Measurements from ENCODE around the gene FXYD7. TPM values are rescaled to one million over a fixed set of nuclear protein-coding genes. Genes with fewer than 3 reads are reported as not detected.
A peak's percentile ranks its signal among the peaks of the same experiment; 100 is the strongest.

FXYD7 gene
- total and polyA plus RNA-seq, 9 of the 15 experiments (the other 6 are each of a cell fraction or from before 2014, with no cell fraction given), result 0.10 to 0.80 (median 0.31) TPM; not detected in 3

- TF ChIP-seq GABPA (tag; conservative IDR thresholded peaks at IDR 0.05; ENCODE audit: low read depth), result 0 out of 2 replicates have a peak, but pooled peaks have one; percentile 10
Measured at GRCh38 chr19:35142606-35143230, 337 bp upstream of the FXYD7 start (continued).

GRCh38 chr19:35143818-35144217, 763 bp downstream of the FXYD7 start:
- Histone ChIP-seq H4K20me1 (replicated peaks; ENCODE audit: control insufficient read depth, insufficient read depth, low read length) (peaks cover 12% of the 10 kb centered on the region), H3K79me2 (ENCODE audit: control insufficient read depth, insufficient read depth, low read length) (no peaks in the 10 kb centered on the region), H3K4me3 (no peak overlapping the region), H3K9me3 (replicated peaks; ENCODE audit: control insufficient read depth, insufficient read depth, low read depth, low read length) (no peaks in the 10 kb centered on the region), H3K4me2 (ENCODE audit: insufficient read depth, low read length) (no peak overlapping the region), H3K36me3 (ENCODE audit: control insufficient read depth, insufficient read depth, low read length) (peaks cover 8% of the 10 kb centered on the region; the same call in 2 of the 3 replicates), H3K9ac (ENCODE audit: insufficient read depth in 1 of 2, low read depth in 2 of 2, low read length in 2 of 2) (no peak overlapping the region), H3K4me1 (replicated peaks in 1 of 2; ENCODE audit: control insufficient read depth in 2 of 2, insufficient read depth in 2 of 2, low read length in 2 of 2) (peaks cover 13 to 52% of the 10 kb centered on the region in 2 experiments), H3K27me3 (ENCODE audit: control insufficient read depth in 2 of 2, insufficient read depth in 2 of 2, low read length in 2 of 2) (no peaks in the 10 kb centered on the region; a peak in 1 of 5 replicates), H3K9me1 (ENCODE audit: control insufficient read depth, insufficient read depth, low read length) (no peaks in the 10 kb centered on the region), H2AFZ (ENCODE audit: low read depth, low read length) (no peak overlapping the region), H3K27ac (ENCODE audit: extremely low read depth, low read depth, low read length) (no peak overlapping the region)
- CTCF ChIA-PET (ENCODE audit: low intra/inter-chr PET ratio), result no interaction called here
- ATAC-seq (no peak), DNase-seq (ENCODE audit: extremely low read depth in 1 of 4, low spot score in 3 of 4) (no peak), FAIRE-seq (no peak)
- intact Hi-C loops (cut with micrococcal nuclease) (loop anchor here (5.0 kb wide), 1 partner anchor 123 kb away; the partner anchor contains the start of gene USF2), in situ Hi-C loops (cut with MboI) (no loop called here)
- POLR2A ChIA-PET, result interaction anchor here (0.6 to 1.0 kb wide), 4 partner anchors 118 to 749 kb away, joined by 3 read pairs; no protein-coding TSS in a partner anchor
- no peak for TF ChIP-seq IRF2 (CRISPR knock-in tag; IDR thresholded peaks at IDR 0.05)
- no peak for TF ChIP-seq ZFP91 (CRISPR knock-in tag; IDR thresholded peaks at IDR 0.05)
- TF ChIP-seq ZNF263 (CRISPR knock-in tag; IDR thresholded peaks at IDR 0.05; ENCODE audit: borderline replicate concordance), result no peak
- TF ChIP-seq ZKSCAN8 (CRISPR knock-in tag; IDR thresholded peaks at IDR 0.05), result no peak
- no peak for TF ChIP-seq KLF1 (tag; IDR thresholded peaks at IDR 0.05)
- TF ChIP-seq ZNF41 (CRISPR knock-in tag; conservative IDR thresholded peaks at IDR 0.05), result no peak
- TF ChIP-seq CHCHD3 (CRISPR knock-in tag; IDR thresholded peaks at IDR 0.05), result no peak
- TF ChIP-seq GATAD2A (IDR thresholded peaks at IDR 0.05), result no peak
- TF ChIP-seq ARID1B (IDR thresholded peaks at IDR 0.05), result no peak
- no peak for TF ChIP-seq COPS2 (conservative IDR thresholded peaks at IDR 0.05)
- no peak for TF ChIP-seq ZFX (CRISPR knock-in tag; IDR thresholded peaks at IDR 0.05)
- no peak for TF ChIP-seq TFAP4 (CRISPR knock-in tag; IDR thresholded peaks at IDR 0.05; ENCODE audit: borderline replicate concordance)
- TF ChIP-seq L3MBTL2 (IDR thresholded peaks at IDR 0.05), result no peak
- no peak for TF ChIP-seq HOMEZ (CRISPR knock-in tag; IDR thresholded peaks at IDR 0.05)
- WGBS (ENCODE audit: insufficient coverage, low coverage, missing lambda C conversion rate), result no CpG with 5 or more reads among the region's 3 CpGs
- no TSS peak for BruUV-seq (replicated peaks)
